Breast epithelium (tissue), 4 donors: ENCODE results near the gene PARD3B. TPM values are rescaled to one million over a fixed set of nuclear protein-coding genes. Genes with fewer than 3 reads are reported as not detected.

Source experiments
- DNase-seq, 2 donors: peaks; one replicate each; pipeline ENCODE4 v3.0.0-alpha.2; 2019; ENCODE audit warnings: low spot score in 2 of 2
- H3K27ac ChIP-seq, 2 donors: fragments of 200-600 bp; sonication (generic) in 1 of 2; one replicate each; pipeline ENCODE4 v1.5.1; 2016 to 2019; ENCODE audit warnings: mild to moderate bottlenecking in 1 of 2
- H3K27me3 ChIP-seq, 2 donors: fragments of 200-600 bp; sonication (generic) in 1 of 2; one replicate each; pipeline versions ENCODE4 v1.5.1 to v1.6.0; 2017 to 2019; ENCODE audit warnings: control low read depth in 1 of 2, mild to moderate bottlenecking in 1 of 2
- H3K36me3 ChIP-seq: fragments of 200-600 bp; one replicate; pipeline ENCODE4 v1.5.1; 2019
- H3K4me1 ChIP-seq, 2 donors: fragments of 200-600 bp; sonication (generic); one replicate each; pipeline ENCODE4 v1.5.1; 2016 to 2019; ENCODE audit warnings: control low read depth in 1 of 2
- H3K4me3 ChIP-seq, 3 donors: fragments of 200-600 bp; sonication (generic); 1 replicate in 2 of 3; 2 replicates in 1 of 3; pipeline ENCODE4 v1.5.1; 2016 to 2019; ENCODE audit warnings: mild to moderate bottlenecking in 3 of 3, moderate library complexity in 2 of 3
- H3K9me3 ChIP-seq, 2 donors: fragments of 200-600 bp; sonication (generic) in 1 of 2; one replicate each; pipeline ENCODE4 v1.5.1; 2016 to 2019; ENCODE audit warnings: control low read depth in 1 of 2
- CTCF ChIP-seq, 3 donors: fragments of 450-650 bp; IDR thresholded peaks; one replicate each; pipeline ENCODE4 v1.5.1; 2016 to 2017; ENCODE audit warnings: antibody characterized with exemption in 3 of 3, mild to moderate bottlenecking in 3 of 3, moderate library complexity in 3 of 3
- POLR2A ChIP-seq: fragments of 450-650 bp; IDR thresholded peaks from one replicate; pipeline ENCODE4 v1.6.1; 2016; ENCODE audit warnings: antibody characterized with exemption, mild to moderate bottlenecking, moderate library complexity
- POLR2AphosphoS5 ChIP-seq, 3 donors: sonication (generic); formaldehyde crosslinking; IDR thresholded peaks; one replicate each; pipeline ENCODE4 v1.6.1; 2017; ENCODE audit warnings: antibody characterized with exemption in 3 of 3
- intact Hi-C: fragments of 100-400 bp; cut with DNase I; formaldehyde crosslinking; loops from one replicate; pipeline ENCODE4 v1.15.1; 2023; ENCODE audit warnings: low total_unique reads
- total RNA-seq, 3 donors: library from RNA; depleted of rRNA; stranded (reverse); fragments of >200 nt; gene quantifications; one replicate each; pipeline ENCODE4 v1.1.0, GENCODE V29; 2016

The PARD3B gene
- total RNA-seq, 3 donors from 2014 or later, result 24.6 to 66.2 (median 25.9) TPM

GRCh38 chr2:204763974-204764703 lies 218.9 kb downstream of the PARD3B start:
- H3K4me3 ChIP-seq, result no peak overlapping the region
- no peaks in the 10 kb centered on the region for H3K36me3 ChIP-seq
- H3K27me3 ChIP-seq, result no peaks in the 10 kb centered on the region
- DNase-seq, result no peak
- intact Hi-C loops, result loop anchor here (5.0 kb wide), 1 partner anchor 938 kb away; no protein-coding TSS in a partner anchor
- H3K4me1 ChIP-seq, result no peaks in the 10 kb centered on the region
- no peak overlapping the region for H3K27ac ChIP-seq
- peaks cover 6 to 27% of the 10 kb centered on the region in 2 donors for H3K9me3 ChIP-seq
- TF ChIP-seq POLR2A (no peak), CTCF (IDR thresholded peaks at IDR 0.05) (no peak), POLR2AphosphoS5 (IDR thresholded peaks at IDR 0.05) (no peak)

- H3K27ac ChIP-seq, result no peak overlapping the region
- no peak for TF ChIP-seq POLR2AphosphoS5 (IDR thresholded peaks at IDR 0.05)
- no peak for TF ChIP-seq POLR2A
- no peak for TF ChIP-seq CTCF (IDR thresholded peaks at IDR 0.05)
- H3K9me3 ChIP-seq, result no peaks in the 10 kb centered on the region
- H3K36me3 ChIP-seq, result no peaks in the 10 kb centered on the region
- H3K4me3 ChIP-seq, result no peak overlapping the region
- intact Hi-C loops, result no loop called here
- H3K4me1 ChIP-seq, result no peaks in the 10 kb centered on the region
- no peak for DNase-seq
- H3K27me3 ChIP-seq, result no peaks in the 10 kb centered on the region
Observed at GRCh38 chr2:204770735-204771134, 225.5 kb downstream of the PARD3B start.

GRCh38 chr2:204771721-204772120 lies 226.4 kb downstream of the PARD3B start:
- Histone ChIP-seq H3K4me1 (no peaks in the 10 kb centered on the region), H3K27ac (no peak overlapping the region), H3K9me3 (no peaks in the 10 kb centered on the region), H3K27me3 (no peaks in the 10 kb centered on the region), H3K4me3 (no peak overlapping the region), H3K36me3 (no peaks in the 10 kb centered on the region)
- intact Hi-C loops, result no loop called here
- DNase-seq, result no peak
- TF ChIP-seq POLR2AphosphoS5 (IDR thresholded peaks at IDR 0.05), result no peak
- TF ChIP-seq CTCF (IDR thresholded peaks at IDR 0.05), result no peak
- no peak for TF ChIP-seq POLR2A

GRCh38 chr2:204772546-204772945 lies 227.3 kb downstream of the PARD3B start:
- no peak overlapping the region for H3K4me3 ChIP-seq
- H3K27ac ChIP-seq, result no peak overlapping the region
- no peaks in the 10 kb centered on the region for H3K27me3 ChIP-seq
- no peaks in the 10 kb centered on the region for H3K4me1 ChIP-seq
- H3K9me3 ChIP-seq, result no peaks in the 10 kb centered on the region
- no peaks in the 10 kb centered on the region for H3K36me3 ChIP-seq
- TF ChIP-seq CTCF (IDR thresholded peaks at IDR 0.05) (no peak), POLR2AphosphoS5 (IDR thresholded peaks at IDR 0.05) (no peak), POLR2A (no peak)
- intact Hi-C loops, result no loop called here
- no peak for DNase-seq

- H3K4me3 ChIP-seq, result no peak overlapping the region
- intact Hi-C loops, result no loop called here
- H3K9me3 ChIP-seq, result no peaks in the 10 kb centered on the region
- H3K36me3 ChIP-seq, result no peaks in the 10 kb centered on the region
- H3K27me3 ChIP-seq, result no peaks in the 10 kb centered on the region
- no peaks in the 10 kb centered on the region for H3K4me1 ChIP-seq
- TF ChIP-seq POLR2A (no peak), CTCF (IDR thresholded peaks at IDR 0.05) (no peak), POLR2AphosphoS5 (IDR thresholded peaks at IDR 0.05) (no peak)
- no peak overlapping the region for H3K27ac ChIP-seq
- DNase-seq, result no peak
Observed at GRCh38 chr2:204775766-204776165, 230.5 kb downstream of the PARD3B start.
